Neural cell (in vitro differentiated cells): ENCODE data around the gene NECAB3. TPM values are rescaled to one million over a fixed set of nuclear protein-coding genes. Genes with fewer than 3 reads are reported as not detected.

Source experiments
- H2AFZ ChIP-seq: fragments of 200-600, 300-800 bp; sonication (generic), shearing (Covaris generic); 2 replicates; pipeline ENCODE4 v1.6.0; 2014; ENCODE audit warnings: low read depth, mild to moderate bottlenecking, antibody characterized with exemption, low read length, moderate library complexity
- H3F3A ChIP-seq: fragments of 200-600 bp; shearing (Covaris generic); 2 replicates; pipeline ENCODE4 v1.6.1; 2016; ENCODE audit warnings: mild to moderate bottlenecking, moderate library complexity, mixed read lengths, antibody characterized with exemption, low read length; ENCODE audit not compliant: insufficient read depth, poor library complexity, severe bottlenecking
- H3K27ac ChIP-seq: fragments of 200-600, 300-800 bp; sonication (generic), shearing (Covaris generic); 2 replicates; pipeline ENCODE4 v1.5.1; 2014; ENCODE audit warnings: mild to moderate bottlenecking, low read length, moderate library complexity
- H3K27me3 ChIP-seq: fragments of 300-800, 200-600 bp; sonication (generic), shearing (Covaris generic); 2 replicates; pipeline ENCODE4 v1.6.0; 2014; ENCODE audit warnings: mild to moderate bottlenecking, low read depth, low read length, moderate library complexity; ENCODE audit not compliant: insufficient read depth
- H3K36me3 ChIP-seq: fragments of 300-800, 200-600 bp; sonication (generic), shearing (Covaris generic); 2 replicates; pipeline ENCODE4 v1.5.1; 2014; ENCODE audit warnings: mild to moderate bottlenecking, antibody characterized with exemption, low read length, moderate library complexity; ENCODE audit not compliant: insufficient read depth
- H3K4me2 ChIP-seq: fragments of 300-800, 200-600 bp; sonication (generic), shearing (Covaris generic); 2 replicates; pipeline ENCODE4 v1.6.0; 2014; ENCODE audit warnings: mild to moderate bottlenecking, low read length
- H3K4me3 ChIP-seq: fragments of 300-800, 200-600 bp; sonication (generic), shearing (Covaris generic); 2 replicates; pipeline ENCODE4 v1.5.1; 2014; ENCODE audit warnings: mild to moderate bottlenecking, low read length, moderate library complexity
- H3K79me2 ChIP-seq: fragments of 200-600 bp; shearing (Covaris generic); replicated peaks from 2 replicates; pipeline ENCODE4 v1.6.0; 2014; ENCODE audit warnings: mild to moderate bottlenecking, low read length, moderate library complexity; ENCODE audit not compliant: insufficient read depth
- H3K9ac ChIP-seq: fragments of 300-800, 200-600 bp; sonication (generic), shearing (Covaris generic); 2 replicates; pipeline ENCODE4 v1.6.1; 2016; ENCODE audit warnings: mild to moderate bottlenecking, low read length, mixed read lengths
- H3K9me2 ChIP-seq: fragments of 200-600 bp; shearing (Covaris generic); 2 replicates; pipeline ENCODE4 v1.6.1; 2016; ENCODE audit warnings: mild to moderate bottlenecking, low read length, mixed read lengths; ENCODE audit not compliant: insufficient read depth
- H3K9me3 ChIP-seq: fragments of 200-600, 300-800 bp; sonication (generic), shearing (Covaris generic); 2 replicates; pipeline ENCODE4 v1.6.1; 2016; ENCODE audit warnings: mild to moderate bottlenecking, mixed run types, low read length, moderate library complexity, mixed read lengths
- H4K20me1 ChIP-seq: fragments of 200-600 bp; shearing (Covaris generic); 2 replicates; pipeline ENCODE4 v1.6.1; 2016; ENCODE audit warnings: mild to moderate bottlenecking, mixed run types; ENCODE audit not compliant: insufficient read depth
- CTCF ChIP-seq: fragments of 450-650 bp; IDR thresholded peaks from 2 replicates; pipeline ENCODE4 v1.5.1; 2014; ENCODE audit warnings: antibody characterized with exemption, mild to moderate bottlenecking, moderate library complexity; ENCODE audit not compliant: poor library complexity, severe bottlenecking
- EP300 ChIP-seq: fragments of 450-650 bp; conservative IDR thresholded peaks from 2 replicates; pipeline ENCODE4 v1.6.1; 2014; ENCODE audit warnings: antibody characterized with exemption, mild to moderate bottlenecking, moderate library complexity; ENCODE audit not compliant: poor library complexity, severe bottlenecking
- EZH2 ChIP-seq: fragments of 200-600, 300-800 bp; shearing (Covaris generic), sonication (generic); IDR thresholded peaks from 2 replicates; pipeline ENCODE4 v1.6.1; 2014; ENCODE audit warnings: antibody characterized with exemption, low read length, borderline replicate concordance, mild to moderate bottlenecking; ENCODE audit not compliant: insufficient read depth, poor library complexity, severe bottlenecking
- MXI1 ChIP-seq: fragments of 450-650 bp; conservative IDR thresholded peaks from 2 replicates; pipeline ENCODE4 v1.6.1; 2014; ENCODE audit warnings: antibody characterized with exemption, mild to moderate bottlenecking; ENCODE audit not compliant: poor library complexity, severe bottlenecking
- POLR2AphosphoS5 ChIP-seq: IDR thresholded peaks from 2 replicates; pipeline ENCODE4 v1.6.1; 2012
- RAD21 ChIP-seq: fragments of 450-650 bp; conservative IDR thresholded peaks from 2 replicates; pipeline ENCODE4 v1.6.1; 2014; ENCODE audit warnings: antibody characterized with exemption, mild to moderate bottlenecking, moderate library complexity
- REST ChIP-seq: IDR thresholded peaks from 2 replicates; pipeline ENCODE4 v1.6.1; 2012; ENCODE audit warnings: borderline replicate concordance
- SMC3 ChIP-seq: fragments of 450-650 bp; conservative IDR thresholded peaks from 2 replicates; pipeline ENCODE4 v1.6.1; 2014; ENCODE audit warnings: antibody characterized with exemption, mild to moderate bottlenecking, moderate library complexity; ENCODE audit not compliant: poor library complexity
- TAF1 ChIP-seq: IDR thresholded peaks from 2 replicates; pipeline ENCODE4 v1.6.1; 2012; ENCODE audit warnings: low read depth
- polyA plus RNA-seq: library from polyadenylated mRNA; depleted of rRNA; stranded (reverse); fragments of >200 nt; gene quantifications from 2 replicates; pipeline ENCODE4 v1.2.3, GENCODE V29; 2014

Gene NECAB3
- polyA plus RNA-seq, 1 donor from 2014 or later, result 21.4 TPM

GRCh38 chr20:33697129-33697528 lies 22.9 kb upstream of the NECAB3 start:
- H3K36me3 ChIP-seq, result no peaks in the 10 kb centered on the region
- H3K9me3 ChIP-seq, result no peaks in the 10 kb centered on the region
- TF ChIP-seq SMC3 (no peak), MXI1 (no peak), CTCF (no peak), TAF1 (no peak), REST (no peak), EP300 (no peak), POLR2AphosphoS5 (no peak), RAD21 (no peak), EZH2 (no peak)
- H2AFZ ChIP-seq, result no peak overlapping the region
- no peak overlapping the region for H3K4me3 ChIP-seq
- no peaks in the 10 kb centered on the region for H3F3A ChIP-seq
- no peaks in the 10 kb centered on the region for H3K79me2 ChIP-seq
- H3K4me2 ChIP-seq, result no peak overlapping the region
- no peak overlapping the region for H3K27ac ChIP-seq
- no peaks in the 10 kb centered on the region for H4K20me1 ChIP-seq
- no peaks in the 10 kb centered on the region for H3K9me2 ChIP-seq
- H3K27me3 ChIP-seq, result no peaks in the 10 kb centered on the region
- no peak overlapping the region for H3K9ac ChIP-seq

GRCh38 chr20:33696448-33696847 lies 22.2 kb upstream of the NECAB3 start:
- no peak overlapping the region for H3K4me2 ChIP-seq
- H3K9ac ChIP-seq, result no peak overlapping the region
- no peaks in the 10 kb centered on the region for H4K20me1 ChIP-seq
- no peak overlapping the region for H2AFZ ChIP-seq
- H3K27me3 ChIP-seq, result no peaks in the 10 kb centered on the region
- no peaks in the 10 kb centered on the region for H3K79me2 ChIP-seq
- no peak overlapping the region for H3K27ac ChIP-seq
- TF ChIP-seq EZH2 (no peak), SMC3 (no peak), EP300 (no peak), POLR2AphosphoS5 (no peak), TAF1 (no peak), RAD21 (no peak), REST (no peak), MXI1 (no peak), CTCF (no peak)
- H3K36me3 ChIP-seq, result no peaks in the 10 kb centered on the region
- H3K9me2 ChIP-seq, result no peaks in the 10 kb centered on the region
- H3K4me3 ChIP-seq, result no peak overlapping the region
- no peaks in the 10 kb centered on the region for H3F3A ChIP-seq
- H3K9me3 ChIP-seq, result no peaks in the 10 kb centered on the region
